Activated CD4-positive, CD25-positive, alpha-beta regulatory T cell treated with anti-CD3 and anti-CD28 coated beads, Interleukin-2, amount 50 U/mL, for 72 hours (primary cell): ENCODE results near the gene FLNB.
"Not testable (repeated sequence)": the region's sequence is repeated elsewhere in the genome, so short reads cannot be mapped to it uniquely, and the experiment has no call there.

Experiments used
- DNase-seq: peaks from one replicate; pipeline ENCODE4 v3.0.0; 2021

FLNB gene

DNA sequence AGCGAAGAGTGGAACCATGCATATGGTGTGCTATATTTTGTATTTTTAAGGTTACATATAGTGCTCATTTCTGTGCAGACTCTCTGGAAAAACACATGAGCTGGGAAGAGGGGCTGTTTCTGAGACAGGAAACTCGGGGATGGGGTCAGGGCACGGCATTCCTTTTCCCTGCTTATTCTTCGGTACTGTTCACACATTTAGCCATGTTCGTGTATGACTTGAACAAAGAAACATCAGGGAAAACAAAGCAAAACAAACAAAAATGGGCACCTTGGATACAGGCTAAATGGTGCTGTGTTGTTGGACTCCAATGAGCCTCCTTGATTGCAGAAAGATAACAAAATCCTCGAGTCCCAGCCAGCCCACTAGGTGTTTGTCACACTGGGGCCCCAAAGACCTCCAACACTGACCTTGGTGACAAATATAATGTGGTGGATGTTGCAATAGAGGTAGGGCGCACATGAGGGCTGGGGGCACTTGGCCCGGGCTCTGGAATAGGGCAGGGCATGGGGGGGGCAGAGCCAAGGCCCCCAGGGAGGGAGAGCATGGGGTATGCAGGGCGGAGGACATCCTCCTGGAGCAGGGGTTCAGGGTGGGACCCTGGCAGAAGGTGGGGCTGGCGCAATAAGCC lies 183.3 kb downstream of the FLNB start:
- no peak for DNase-seq

GRCh38 chr3:58192069-58192468 lies 183.8 kb downstream of the FLNB start:
- no peak for DNase-seq

DNA sequence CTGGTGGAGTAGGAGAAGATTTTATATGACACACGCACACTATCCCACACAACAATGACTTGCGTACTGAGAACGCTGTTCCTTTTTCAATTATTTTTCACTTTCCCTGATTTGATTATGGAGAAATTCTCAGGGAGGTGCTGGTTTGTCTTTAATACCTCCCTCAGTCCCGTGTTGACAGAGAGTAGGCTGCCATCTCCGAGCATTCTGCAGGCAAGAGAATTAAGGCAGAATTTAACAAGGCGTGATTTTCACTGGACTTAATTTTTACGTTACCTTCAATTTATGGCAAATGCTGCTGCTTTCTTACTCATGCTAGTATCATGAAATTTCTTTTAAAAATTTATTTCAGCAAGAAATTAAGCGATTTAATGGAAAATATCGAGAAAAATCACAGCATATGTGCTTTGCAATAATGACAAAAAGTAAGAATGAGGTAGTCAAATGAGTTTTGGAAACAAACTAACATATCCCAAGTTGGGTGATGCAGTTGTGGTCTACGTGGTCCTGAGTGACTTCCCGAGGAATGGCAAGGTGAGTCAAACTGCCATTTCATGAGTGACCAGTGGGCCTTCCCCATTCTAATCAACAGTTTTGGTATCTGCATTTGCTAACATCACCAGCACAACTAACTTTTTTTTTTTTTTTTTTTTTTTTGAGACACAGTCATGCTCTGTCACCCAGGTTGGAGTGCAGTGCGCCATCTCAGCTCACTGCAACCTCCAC lies 185.6 kb downstream of the FLNB start:
- DNase-seq: no peak

- DNase-seq: no peak
Measured at GRCh38 chr3:58197588-58197987, 189.4 kb downstream of the FLNB start.

- no peak for DNase-seq
Measured at GRCh38 chr3:58198362-58198761, 190.1 kb downstream of the FLNB start.

DNA sequence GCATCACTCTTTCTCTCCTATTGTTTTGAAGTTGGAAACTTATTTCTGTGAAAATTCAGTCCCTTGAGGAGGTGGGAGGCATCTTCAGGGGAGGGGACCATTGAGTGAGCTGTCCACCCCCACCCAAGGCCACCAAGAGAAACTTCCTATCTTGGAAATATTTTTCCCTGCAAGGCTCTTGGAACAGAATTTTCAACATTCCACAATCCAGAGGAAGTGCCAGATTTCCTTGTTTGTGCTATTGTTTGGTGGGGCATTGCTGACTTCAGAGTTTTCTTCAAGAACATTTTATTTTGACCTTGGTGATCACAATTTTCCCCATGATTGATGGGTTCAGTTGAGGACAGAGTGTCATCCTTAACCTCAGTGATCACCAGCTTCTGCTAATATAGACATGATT lies 190.6 kb downstream of the FLNB start:
- no peak for DNase-seq

DNA sequence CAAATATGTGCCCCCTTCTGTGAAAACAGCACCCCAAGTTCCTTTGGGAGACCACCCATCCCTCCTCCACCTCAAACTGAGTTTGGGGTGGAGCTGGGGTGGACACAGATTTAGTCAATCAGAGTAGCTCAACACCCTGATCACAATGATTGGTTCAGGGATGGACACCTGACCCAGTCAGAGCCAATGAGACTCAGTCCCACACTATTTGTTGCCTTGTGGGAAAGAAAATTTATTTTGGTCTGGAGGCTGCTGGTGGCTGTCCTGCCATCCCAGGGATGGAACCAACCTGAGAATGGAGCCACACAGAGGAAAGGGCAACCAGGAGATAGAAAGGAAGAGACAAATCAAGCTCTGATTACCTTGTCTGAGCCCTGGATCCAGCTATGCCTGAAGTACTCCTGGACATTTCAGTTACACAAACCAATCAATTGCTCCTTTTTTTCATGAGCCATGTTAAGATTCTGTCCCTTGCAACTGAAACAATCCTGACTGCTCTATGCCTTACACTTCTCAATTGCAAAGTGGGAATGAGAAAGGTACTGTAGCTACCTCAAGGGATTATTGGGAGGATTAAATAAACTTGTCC lies 192.0 kb downstream of the FLNB start:
- DNase-seq: no peak

- DNase-seq: no peak
Measured at GRCh38 chr3:58200846-58201355, 192.7 kb downstream of the FLNB start.

GRCh38 chr3:58201451-58201850 lies 193.2 kb downstream of the FLNB start:
- DNase-seq: not testable (repeated sequence)

DNA sequence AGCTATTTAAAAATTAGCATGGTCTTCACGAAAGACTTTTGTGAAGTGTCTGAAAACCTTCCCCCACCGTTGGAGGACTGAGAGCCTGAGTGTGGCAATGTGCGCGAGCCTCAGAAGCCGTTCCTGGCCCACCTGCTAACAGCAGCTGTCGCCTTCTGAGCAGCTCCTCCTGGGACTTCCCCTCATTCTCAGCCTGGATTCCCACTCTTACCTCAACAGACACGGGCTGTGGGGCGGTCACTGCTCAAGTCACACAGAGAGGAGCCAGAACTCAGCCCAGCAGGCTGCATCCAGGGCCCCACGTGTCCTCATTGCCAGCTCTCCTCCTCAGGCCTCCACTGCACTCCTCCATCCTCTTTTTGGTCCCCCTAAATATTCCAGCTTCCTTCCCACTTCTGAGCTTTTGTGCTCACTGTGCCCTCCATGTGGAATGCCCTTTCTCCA lies 194.7 kb downstream of the FLNB start:
- no peak for DNase-seq

DNA sequence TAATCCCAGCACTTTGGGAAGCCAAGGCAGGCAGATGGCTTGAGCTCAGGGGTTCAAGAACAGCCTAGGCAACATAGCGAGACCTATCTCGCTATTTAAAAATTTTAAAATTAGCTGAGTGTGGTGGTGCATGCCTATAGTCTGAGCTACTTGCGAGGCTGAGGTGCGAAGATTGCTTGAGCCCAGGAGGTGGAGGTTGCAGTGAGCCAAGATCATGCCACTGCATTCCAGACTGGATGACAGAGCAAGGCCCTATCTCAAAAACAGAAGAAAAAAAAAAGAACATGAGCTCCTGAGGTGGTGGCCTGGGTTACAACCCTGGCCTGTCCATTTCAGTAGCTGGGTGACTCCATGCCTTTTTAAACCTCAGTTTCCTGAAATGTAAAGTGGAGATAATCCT lies 195.3 kb downstream of the FLNB start:
- no peak for DNase-seq

GRCh38 chr3:58204720-58205119 lies 196.5 kb downstream of the FLNB start:
- DNase-seq: no peak

DNA sequence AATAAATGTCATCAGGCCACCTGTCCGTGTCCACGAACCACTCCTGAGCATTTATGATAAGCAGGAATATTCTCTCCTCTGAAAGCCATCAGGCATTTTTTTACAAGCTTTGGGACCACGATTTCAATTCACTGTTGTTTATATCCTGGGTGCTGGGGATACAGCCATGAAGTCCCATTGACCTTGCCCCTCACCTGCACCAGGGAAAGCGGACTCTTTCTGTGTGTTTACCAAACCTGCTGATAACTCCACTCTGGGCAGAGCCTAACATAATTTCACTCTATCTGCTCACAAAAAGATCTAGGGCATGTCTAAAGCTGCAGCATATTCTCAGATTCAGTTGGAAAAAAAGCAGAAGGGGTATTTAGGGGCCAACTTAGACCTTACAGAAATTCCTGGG lies 197.8 kb downstream of the FLNB start:
- no peak for DNase-seq

GRCh38 chr3:58206406-58207011 lies 198.3 kb downstream of the FLNB start:
- DNase-seq: peak; percentile 36

DNA sequence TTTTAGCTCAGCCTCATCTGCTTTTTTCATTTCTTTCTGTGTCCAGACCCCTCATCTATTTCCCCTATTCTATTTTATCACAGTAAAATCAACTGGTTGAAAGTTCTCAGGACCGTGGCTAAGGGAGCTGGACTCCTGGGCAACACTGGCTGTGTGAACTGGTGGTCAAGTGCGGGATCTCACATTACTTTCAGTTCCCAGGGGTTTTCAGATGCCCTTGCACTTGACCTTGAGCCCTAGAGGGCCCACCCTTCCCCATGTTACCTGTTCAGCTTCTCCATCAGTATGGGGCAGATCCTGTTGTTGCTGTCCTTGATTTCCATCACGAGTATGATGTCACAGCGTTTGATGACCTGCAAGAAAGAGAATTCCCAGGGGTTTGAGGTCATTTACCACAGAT lies 199.7 kb downstream of the FLNB start:
- DNase-seq: no peak

- DNase-seq: no peak
Measured at GRCh38 chr3:58209933-58210332, 201.7 kb downstream of the FLNB start.

- no peak for DNase-seq
Measured at GRCh38 chr3:58210761-58211460, 202.7 kb downstream of the FLNB start, which contains the start of gene DNASE1L3. DNASE1L3 (minus strand) TSS chr3:58210972; CDS start chr3:58210906, 66 bp downstream.

DNA sequence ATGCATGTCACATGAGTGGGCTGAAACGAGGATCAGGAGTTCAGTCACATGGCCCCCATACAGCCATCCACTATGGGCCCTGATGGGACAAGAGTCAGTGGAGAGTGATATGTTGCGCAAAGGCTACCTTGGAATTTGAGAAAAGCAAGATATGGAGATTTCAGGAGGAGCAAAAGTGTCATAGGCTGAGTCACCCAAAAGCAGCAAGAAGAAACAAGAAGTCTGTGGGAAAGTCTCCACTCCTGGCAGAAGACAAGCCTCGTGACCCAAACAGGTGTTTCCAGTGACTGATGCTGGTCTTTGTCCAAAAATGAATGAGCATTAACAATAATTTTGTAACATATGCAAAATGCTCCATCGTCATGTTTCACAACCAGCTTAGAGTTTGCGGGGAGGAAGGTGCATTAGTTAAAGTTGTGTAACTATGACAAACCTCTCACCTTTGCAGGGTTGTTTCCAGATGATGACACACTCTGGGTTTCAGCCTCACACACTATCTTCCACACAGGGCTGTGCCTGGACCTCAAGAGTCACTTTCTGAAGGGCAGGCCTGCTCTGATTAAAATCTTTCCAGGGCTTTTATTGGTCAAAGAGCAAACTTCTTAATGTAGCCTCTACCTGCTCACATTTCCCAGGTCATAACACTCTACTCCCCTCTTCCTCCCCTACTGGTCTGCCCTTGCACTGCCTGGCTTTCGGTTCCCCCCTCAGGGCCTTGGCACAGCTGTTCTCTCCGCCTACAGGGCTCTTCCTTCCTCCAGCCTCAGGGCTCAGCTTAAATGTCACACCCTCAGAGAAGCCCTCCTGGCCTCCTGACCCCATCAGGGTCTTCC lies 206.5 kb downstream of the FLNB start:
- peak; percentile 35 for DNase-seq

GRCh38 chr3:58215317-58216025 lies 207.2 kb downstream of the FLNB start:
- DNase-seq: no peak

DNA sequence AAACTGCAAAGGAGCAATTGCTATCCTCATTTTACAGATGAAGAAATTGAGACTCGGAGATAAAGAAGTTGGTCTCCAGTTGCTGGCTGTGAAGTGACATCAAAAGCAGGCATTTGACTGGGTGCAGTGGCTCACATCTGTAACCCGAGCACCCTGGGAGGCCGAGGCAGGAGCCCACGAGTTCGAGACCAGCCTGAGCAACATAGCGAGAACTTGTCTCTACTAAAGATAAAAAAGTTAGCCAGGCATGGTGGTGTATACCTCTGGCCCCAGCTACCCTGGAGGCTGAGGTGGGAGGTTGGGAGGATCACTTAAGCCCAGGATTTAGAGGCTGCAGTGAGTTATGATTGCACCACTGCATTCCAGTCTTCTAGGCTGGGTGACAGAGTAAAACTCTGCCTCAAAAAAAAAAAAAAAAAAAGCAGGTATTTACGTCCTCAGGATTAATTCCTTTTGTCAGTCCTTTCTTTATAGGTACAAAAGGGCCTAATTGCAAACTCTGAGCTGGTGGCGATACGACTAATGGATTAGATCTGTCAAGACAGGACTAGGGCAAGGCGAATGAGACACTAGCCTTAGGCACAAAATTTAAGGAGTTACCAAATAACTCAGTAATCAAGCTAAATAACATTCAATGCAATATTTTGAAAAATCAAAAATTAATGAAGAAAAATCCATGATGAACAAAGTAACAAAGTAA lies 208.4 kb downstream of the FLNB start:
- DNase-seq: no peak
